HG03175 (cell line): ENCODE data around the gene ZIC4.

Experiments used
- ATAC-seq: cut with Tn5 transposase; IDR thresholded peaks from one replicate; pipeline ENCODE4 v1.9.1; 2021; ENCODE audit warnings: mild to moderate bottlenecking, moderate library complexity; ENCODE audit not compliant: unreplicated experiment

ZIC4 gene

DNA sequence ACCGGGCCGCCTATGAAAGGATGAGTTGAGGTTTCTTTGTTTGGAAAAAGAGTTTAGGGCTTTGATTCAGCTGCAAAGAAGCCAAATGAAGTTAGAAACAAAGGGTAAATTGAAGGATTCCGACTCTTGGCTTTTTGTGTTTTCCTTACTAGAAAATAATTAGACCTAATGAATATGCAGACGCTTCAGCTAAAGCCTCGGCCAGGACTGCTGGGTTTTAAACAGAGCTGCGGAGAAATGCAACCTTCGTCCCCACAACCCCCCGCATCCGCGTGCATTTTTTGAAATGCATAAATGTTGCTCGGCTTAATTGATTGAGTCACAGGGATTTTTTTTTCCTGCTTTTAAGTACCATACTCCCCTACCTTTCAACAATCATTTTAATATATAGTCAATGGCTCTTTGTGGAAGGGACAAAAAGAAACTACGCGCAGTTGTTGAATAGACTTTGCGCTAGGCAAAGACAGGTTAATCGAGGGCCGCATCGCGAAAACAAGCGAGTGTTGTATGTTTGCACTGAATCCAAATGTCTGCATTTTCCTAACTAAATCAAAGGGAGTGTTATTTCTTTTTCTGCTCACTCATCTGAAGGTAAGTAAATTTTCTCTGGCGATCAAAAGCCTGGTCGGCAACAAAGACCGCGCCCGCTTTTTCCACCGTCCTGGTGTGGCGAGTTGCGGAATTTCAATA, 1.3 kb upstream of the ZIC4 start:
- no peak for ATAC-seq

DNA sequence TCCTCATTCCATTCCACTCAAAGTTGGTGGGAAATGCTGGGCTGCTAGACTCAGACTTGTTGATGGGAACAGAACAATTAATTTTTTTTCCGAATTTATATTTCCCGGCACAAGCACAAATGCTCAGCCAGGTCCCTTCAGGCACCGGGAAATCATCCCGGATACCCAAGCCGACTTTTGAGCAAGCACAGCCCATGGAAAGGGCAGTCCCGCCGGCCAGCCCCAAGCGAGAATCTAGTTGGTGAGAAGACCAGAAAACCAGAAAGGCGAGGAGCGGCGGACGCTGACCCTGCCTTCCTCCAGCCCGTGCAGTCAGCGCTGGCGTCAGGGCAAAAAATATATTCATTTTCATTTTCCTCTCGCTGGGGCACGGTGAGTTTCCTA, 763 bp upstream of the ZIC4 start:
- ATAC-seq = no peak

DNA sequence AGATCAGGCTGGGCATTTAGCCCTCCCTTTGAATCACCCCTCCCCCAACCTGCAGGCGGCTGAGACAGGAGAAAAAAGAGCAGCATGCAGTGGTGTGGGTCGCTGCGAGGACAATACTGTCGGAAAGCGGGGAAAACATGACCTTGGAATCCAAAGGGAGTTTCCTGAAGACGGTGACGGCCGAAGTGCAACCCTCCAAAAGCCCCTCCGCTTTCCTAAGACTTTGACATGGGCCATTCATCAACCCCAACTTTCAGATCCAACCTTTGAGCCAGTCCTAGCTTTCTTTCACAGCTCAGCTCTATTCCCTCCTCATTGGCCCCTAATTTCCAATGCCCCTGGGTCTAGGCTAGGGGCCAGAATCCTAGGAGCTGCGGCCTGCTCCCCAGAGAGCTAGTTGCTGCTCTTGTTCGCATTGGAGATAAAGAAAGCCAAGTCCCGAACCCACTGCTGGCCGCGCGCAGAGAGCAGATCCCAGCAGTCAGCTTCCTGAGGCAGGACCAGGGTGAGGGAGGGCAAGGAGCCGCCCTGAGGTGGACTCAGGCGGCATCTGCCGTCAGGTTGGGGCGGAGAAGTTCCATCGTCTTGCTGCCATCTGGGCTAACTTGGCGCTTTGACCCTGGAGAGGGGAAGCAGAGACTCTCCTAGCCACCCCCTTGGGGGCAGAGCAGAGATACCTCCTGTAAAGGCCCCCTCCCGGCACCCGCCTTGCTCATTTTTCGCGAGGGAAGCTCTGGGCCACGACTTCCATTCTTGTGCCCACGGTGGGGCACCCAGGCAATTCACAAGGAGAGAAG, 914 bp downstream of the ZIC4 start:
- no peak for ATAC-seq

GRCh38 chr3:147404800-147405230, 1.5 kb downstream of the ZIC4 start:
- no peak for ATAC-seq

GRCh38 chr3:147404000-147404799, 2.1 kb downstream of the ZIC4 start:
- ATAC-seq = no peak

DNA sequence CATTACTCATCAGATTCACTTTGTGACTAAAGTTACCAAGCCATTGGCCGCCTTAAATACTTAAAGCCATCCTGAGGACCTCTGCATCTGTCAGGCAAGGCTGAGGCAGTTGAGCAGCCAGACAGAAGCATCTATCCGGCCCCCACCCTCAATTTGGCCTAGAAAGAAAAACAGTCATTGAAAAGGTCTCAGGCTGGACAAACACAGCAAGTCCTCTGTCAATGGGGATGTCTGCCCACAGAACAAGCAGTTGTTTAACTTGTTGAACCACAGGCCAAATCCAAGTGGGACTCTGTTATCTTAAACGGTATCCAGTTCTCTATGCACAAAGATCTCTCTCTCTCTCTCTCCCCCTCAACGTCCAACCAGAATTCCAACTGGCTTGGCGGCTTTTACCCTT, 2.8 kb downstream of the ZIC4 start:
- ATAC-seq = no peak

GRCh38 chr3:147402159-147402558, 4.2 kb downstream of the ZIC4 start:
- ATAC-seq = no peak

DNA sequence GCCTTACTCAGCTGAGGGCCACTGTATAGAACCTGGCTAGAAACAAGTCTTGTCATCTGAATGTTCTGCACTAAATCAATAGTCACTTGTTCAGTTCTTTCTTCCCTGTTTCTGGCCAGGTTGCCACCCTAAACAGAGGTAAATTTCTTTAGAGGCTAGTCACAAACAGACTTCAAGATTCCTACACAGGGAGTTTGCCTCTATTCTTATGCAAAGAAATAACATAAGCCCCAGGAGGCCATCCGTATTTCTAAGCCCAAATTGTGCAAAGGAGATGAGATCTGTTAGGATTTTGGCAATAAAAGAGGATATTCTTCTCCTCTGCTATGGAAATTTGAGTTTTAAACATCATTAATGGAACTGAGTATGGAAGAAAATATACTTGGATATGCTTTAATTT, 4.9 kb downstream of the ZIC4 start:
- ATAC-seq = no peak

GRCh38 chr3:147400999-147401398, 5.3 kb downstream of the ZIC4 start:
- no peak for ATAC-seq

DNA sequence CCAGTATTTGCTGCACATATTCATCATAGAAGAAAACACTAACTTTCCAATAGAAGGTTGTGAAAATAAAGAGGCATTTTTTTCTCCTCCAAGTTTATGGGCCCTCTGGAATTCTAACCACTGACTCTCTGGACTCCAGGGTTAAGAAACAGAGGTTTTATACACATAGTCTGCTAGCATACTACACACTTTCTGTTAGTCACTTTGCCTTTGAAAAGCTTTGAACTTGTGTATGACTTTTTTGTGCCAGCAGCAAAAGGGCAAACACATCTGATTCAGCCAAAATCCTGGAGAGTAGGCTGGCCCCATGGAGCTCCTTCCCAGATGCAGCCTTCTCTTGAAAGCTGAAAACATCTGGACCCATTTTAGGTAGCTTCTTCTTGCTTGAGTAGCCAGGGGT, 6.2 kb downstream of the ZIC4 start:
- no peak for ATAC-seq

- ATAC-seq = no peak
These were observed 7.4 kb downstream of the ZIC4 start for GRCh38 chr3:147398813-147399534.

DNA sequence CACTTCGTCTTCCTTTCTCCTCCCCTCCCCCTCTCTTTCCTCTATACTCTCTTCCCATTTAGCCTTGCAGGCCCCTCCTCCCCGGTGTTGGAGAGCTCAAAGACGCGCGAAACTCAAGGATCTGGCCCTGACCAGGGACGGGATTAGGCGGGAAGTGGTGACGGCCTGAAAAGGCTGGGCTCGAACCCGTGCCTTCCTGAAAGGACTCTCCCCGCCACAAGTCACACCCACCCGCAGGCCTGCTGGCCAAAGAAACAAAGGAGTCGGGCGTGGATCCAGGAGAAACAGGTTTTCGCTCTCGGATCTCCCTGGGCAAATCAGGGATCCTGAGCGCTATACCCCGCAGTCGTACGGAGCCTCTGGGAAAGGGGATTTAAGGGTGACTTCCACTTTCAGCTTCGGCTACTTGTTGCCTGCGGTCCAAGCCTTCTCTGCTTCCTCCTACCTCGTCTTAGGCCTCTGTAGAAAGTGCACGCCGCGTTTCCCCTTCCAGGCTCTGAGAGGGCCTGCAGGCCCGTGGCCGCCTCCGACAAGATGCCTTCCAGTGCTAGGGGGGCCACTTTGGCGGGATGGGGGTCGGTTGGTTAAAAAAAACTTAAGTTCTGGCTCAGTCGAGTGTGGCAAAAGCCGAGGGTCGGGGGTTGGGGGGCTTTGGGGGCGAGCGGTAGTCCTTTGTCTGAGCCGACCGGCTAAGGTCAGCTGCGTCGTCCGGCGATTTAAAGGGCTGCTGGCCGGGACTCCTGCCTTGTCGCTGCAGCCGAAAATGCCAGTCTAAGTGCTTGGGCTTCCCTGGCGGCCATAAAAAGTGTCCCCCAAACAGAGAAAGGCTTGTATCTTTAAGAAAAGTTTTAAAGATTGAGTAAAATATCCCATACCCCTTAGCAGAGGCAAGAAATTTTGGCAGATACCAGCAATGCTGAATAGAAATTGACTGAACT, 8.2 kb downstream of the ZIC4 start:
- ATAC-seq = no peak

- ATAC-seq = no peak
These were observed 9.0 kb downstream of the ZIC4 start for GRCh38 chr3:147397155-147397874.

GRCh38 chr3:147396712-147397046, 9.7 kb downstream of the ZIC4 start:
- no peak for ATAC-seq

DNA sequence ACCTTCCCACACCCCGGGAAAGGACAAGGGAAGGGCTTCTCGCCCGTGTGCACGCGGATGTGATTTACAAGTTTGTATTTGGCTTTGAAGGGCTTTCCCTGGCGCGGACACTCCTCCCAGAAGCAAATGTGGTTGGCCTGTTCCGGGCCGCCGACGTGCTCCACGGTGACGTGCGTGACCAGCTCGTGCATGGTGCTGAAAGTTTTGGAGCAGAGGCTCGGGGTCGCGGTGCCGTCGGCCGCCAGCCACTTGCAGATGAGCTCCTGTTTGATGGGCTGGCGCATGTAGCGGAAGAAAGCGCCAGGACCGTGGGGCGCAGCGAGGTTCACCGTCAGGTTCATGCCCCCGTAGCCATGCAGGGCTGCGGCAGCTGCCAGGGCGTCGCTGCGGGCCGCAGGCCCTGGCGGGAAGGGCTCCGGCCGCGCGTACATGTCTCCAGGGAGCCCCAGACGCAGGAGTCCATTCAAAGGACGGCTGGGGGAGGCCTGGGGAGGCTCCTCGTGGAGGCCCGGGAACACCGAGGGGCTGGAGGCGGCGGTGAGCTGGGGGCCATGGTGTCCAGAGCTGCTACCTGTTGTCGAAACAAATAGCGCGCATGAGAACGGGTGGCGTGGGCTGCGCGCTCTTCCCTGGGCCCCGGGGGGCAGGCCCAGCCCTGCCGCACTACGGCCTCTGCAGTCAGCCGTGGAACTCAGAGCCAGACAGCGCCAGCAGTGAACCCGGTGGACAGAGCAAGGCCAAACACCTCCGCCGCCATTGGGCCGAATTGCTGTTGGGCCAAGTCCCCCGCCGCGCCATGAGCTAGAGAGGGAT, 10.2 kb downstream of the ZIC4 start:
- ATAC-seq = no peak

- ATAC-seq = no peak
These were observed 11.5 kb downstream of the ZIC4 start for GRCh38 chr3:147394884-147395225.

DNA sequence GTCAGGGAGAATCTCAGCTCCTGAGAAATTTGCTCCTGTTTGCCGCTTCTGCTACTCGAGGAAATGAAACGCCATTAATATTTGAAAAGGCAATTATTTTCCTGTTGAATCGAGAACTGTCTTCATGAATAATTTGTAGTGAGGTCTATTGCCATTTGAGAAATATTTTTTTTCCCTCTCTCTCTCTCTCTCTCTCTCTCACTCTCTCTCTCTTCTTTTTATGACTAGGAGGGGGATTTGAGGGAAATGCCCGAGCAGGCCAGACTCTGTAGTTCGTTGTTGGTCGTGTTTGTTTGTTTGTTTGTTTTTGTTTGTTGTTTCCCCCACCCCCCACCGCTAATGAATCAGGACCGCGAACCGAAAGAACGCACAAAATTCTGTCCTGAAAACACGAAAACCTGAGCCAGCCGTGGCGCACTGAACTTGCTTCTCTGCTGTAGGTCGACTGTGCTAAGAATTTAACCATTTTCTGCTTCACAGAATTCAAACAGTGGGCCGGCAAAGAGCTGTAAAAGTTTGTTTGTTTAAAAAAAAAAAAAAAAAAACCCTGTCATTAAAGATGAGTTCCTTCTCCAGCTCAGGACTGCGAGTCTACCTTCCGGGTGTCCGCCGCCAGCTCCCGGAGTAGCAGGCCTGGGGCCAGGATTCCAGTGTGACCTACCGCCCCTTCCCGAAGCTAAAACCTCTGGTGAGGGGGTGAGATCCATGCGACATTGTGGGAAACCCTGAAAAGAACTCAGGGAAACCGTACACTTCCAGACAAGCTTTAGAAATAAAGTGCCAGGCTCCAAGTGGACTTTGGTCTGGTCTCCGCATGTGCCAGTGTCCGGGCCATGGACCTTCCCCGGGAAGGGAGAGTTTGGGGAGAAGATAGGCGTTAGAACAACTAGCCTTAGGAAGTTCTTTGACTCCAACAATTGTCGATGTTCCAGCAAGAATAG, 12.1 kb downstream of the ZIC4 start:
- no peak for ATAC-seq
